ENCODE results near the gene TSPAN4. TPM values are rescaled to one million over a fixed set of nuclear protein-coding genes. Genes with fewer than 3 reads are reported as not detected.

The TSPAN4 gene
- total and polyA plus RNA-seq, 11 donors = 22.7 to 93.0 (median 31.3) TPM

- H3K4me1 ChIP-seq = peaks cover 0 to 70% (median 23%) of the 10 kb centered on the region in 12 donors
- WGBS, 4 donors = 75 to 81% (median 76%) methylated on average over 11 to 28 of the region's 28 CpGs
- no peak for DNase-seq
Measured at GRCh38 chr11:850775-851763, 8.4 kb downstream of the TSPAN4 start.

GRCh38 chr11:852762-853161, 10.1 kb downstream of the TSPAN4 start:
- H3K4me3 ChIP-seq = no peak overlapping the region
- H3K27me3 ChIP-seq = peaks cover 0 to 14% (median 0%) of the 10 kb centered on the region in 9 donors
- no peaks in the 10 kb centered on the region for H3K9me3 ChIP-seq
- DNase-seq (no peak), ATAC-seq (no peak)
- peaks cover 0 to 72% (median 24%) of the 10 kb centered on the region in 12 donors for H3K4me1 ChIP-seq
- intact Hi-C loops (cut with DNase I) = loop anchor here in 1 of 10 donors (10.0 kb wide), 1 partner anchor 52 kb away; no protein-coding TSS in a partner anchor
- peaks cover 0 to 10% (median 0%) of the 10 kb centered on the region in 9 donors for H3K36me3 ChIP-seq
- no peak for TF ChIP-seq POLR2A (IDR thresholded peaks at IDR 0.05)
- no peak for TF ChIP-seq CTCF (IDR thresholded peaks at IDR 0.05)
- H3K27ac ChIP-seq = no peak overlapping the region
- WGBS, 4 donors = 75 to 87% (median 84%) methylated on average over 11 to 15 of the region's 15 CpGs

More at GRCh38 chr11:850775-851763, 8.4 kb downstream of the TSPAN4 start:
- intact Hi-C loops (cut with DNase I) = loop anchor here in 1 of 10 donors (10.0 kb wide), 1 partner anchor 54 kb away; no protein-coding TSS in a partner anchor
- H3K27me3 ChIP-seq = peaks cover 0 to 14% (median 0%) of the 10 kb centered on the region in 9 donors
- no peak for ATAC-seq
- H3K36me3 ChIP-seq = peaks cover 0 to 8% (median 0%) of the 10 kb centered on the region in 9 donors
- H3K4me3 ChIP-seq = no peak overlapping the region
- TF ChIP-seq POLR2A (IDR thresholded peaks at IDR 0.05) (no peak), CTCF (IDR thresholded peaks at IDR 0.05) (no peak)
- H3K27ac ChIP-seq = no peak overlapping the region
- no peaks in the 10 kb centered on the region for H3K9me3 ChIP-seq

- intact Hi-C loops (cut with DNase I) = loop anchor here in 1 of 10 donors (10.0 kb wide), 1 partner anchor 51 kb away; no protein-coding TSS in a partner anchor
- no peak overlapping the region for H3K27ac ChIP-seq
- no peak overlapping the region for H3K4me3 ChIP-seq
- 92 to 96% (median 94%) methylated on average over 15 to 27 of the region's 27 CpGs for WGBS, 4 donors
- peaks cover 0 to 10% (median 0%) of the 10 kb centered on the region in 9 donors for H3K36me3 ChIP-seq
- H3K4me1 ChIP-seq = peaks cover 0 to 66% (median 14%) of the 10 kb centered on the region in 12 donors
- no peak for TF ChIP-seq CTCF (IDR thresholded peaks at IDR 0.05)
- TF ChIP-seq POLR2A (IDR thresholded peaks at IDR 0.05) = no peak
- H3K27me3 ChIP-seq = peaks cover 0 to 5% (median 0%) of the 10 kb centered on the region in 9 donors
- H3K9me3 ChIP-seq = no peaks in the 10 kb centered on the region
- DNase-seq = no peak
- no peak for ATAC-seq
Measured at GRCh38 chr11:853682-854448, 11.2 kb downstream of the TSPAN4 start.

Data from heart left ventricle (tissue), 16 donors.